Testis (tissue), 3 donors: ENCODE results near the gene PHYHIPL. TPM values are rescaled to one million over a fixed set of nuclear protein-coding genes. Genes with fewer than 3 reads are reported as not detected.

Experiments
- DNase-seq: peaks from one replicate; pipeline ENCODE4 v3.0.0-alpha.2; 2019
- H3K27ac ChIP-seq, 2 donors: fragments of 200-600 bp; sonication (generic); one replicate each; pipeline ENCODE4 v1.5.1; 2019
- H3K27me3 ChIP-seq: fragments of 200-600 bp; sonication (generic); one replicate; pipeline ENCODE4 v1.5.1; 2019
- H3K36me3 ChIP-seq: fragments of 200-600 bp; sonication (generic); one replicate; pipeline ENCODE4 v1.5.1; 2017; ENCODE audit warnings: low read depth; ENCODE audit errors: missing control alignments
- H3K4me1 ChIP-seq: fragments of 200-600 bp; sonication (generic); one replicate; pipeline ENCODE4 v1.5.1; 2019
- H3K4me3 ChIP-seq, 2 donors: fragments of 200-600 bp; sonication (generic); one replicate each; pipeline ENCODE4 v1.5.1; 2017 to 2019
- H3K9me3 ChIP-seq: fragments of 200-600 bp; sonication (generic); one replicate; pipeline ENCODE4 v1.5.1; 2017
- CTCF ChIP-seq, 3 experiments: fragments of 450-650 bp in 2 of 3; fragments of 200-600 bp in 1 of 3; sonication (generic) in 1 of 3; IDR thresholded peaks; one replicate each; pipeline ENCODE4 v1.5.1; 2016 to 2019; ENCODE audit warnings: antibody characterized with exemption in 3 of 3, mild to moderate bottlenecking in 2 of 3, moderate library complexity in 1 of 3
- POLR2A ChIP-seq: fragments of 450-650 bp; IDR thresholded peaks from one replicate; pipeline ENCODE4 v1.6.1; 2017; ENCODE audit warnings: antibody characterized with exemption, mild to moderate bottlenecking, moderate library complexity
- WGBS, 2 donors: methylation state at CpG; one replicate each; pipeline ENCODE4 v1.1.5; 2018; 5-methylcytosine and 5-hydroxymethylcytosine counted together
- intact Hi-C: fragments of 100-400 bp; cut with DNase I; formaldehyde crosslinking; loops from one replicate; pipeline ENCODE4 v1.15.1; 2023; ENCODE audit warnings: low total_unique reads
- polyA plus RNA-seq: library from polyadenylated mRNA; stranded (reverse); fragments of 350-450 nt; fragmentation: Illumina TruSeq; extraction: RNeasy Lipid Tissue Mini Kit (QIAGEN cat#74804); gene quantifications from one replicate; pipeline ENCODE4 v1.2.3, GENCODE V29; 2014; ENCODE audit warnings: low read depth, low replicate concordance; ENCODE audit not compliant: insufficient read depth
- total RNA-seq, 2 donors: library from RNA; depleted of rRNA; stranded (reverse); fragments of >200 nt; gene quantifications; one replicate each; pipeline ENCODE4 v1.2.3, GENCODE V29; 2016

Gene PHYHIPL
- total and polyA plus RNA-seq, 3 donors from 2014 or later: 16.9 to 78.0 (median 24.3) TPM

- Histone ChIP-seq H3K4me3 (no peak overlapping the region), H3K4me1 (peaks cover 7% of the 10 kb centered on the region), H3K36me3 (no peaks in the 10 kb centered on the region), H3K9me3 (no peaks in the 10 kb centered on the region), H3K27ac (no peak overlapping the region), H3K27me3 (no peaks in the 10 kb centered on the region)
- WGBS, 2 donors: 64% methylated on average over 2 of the region's 2 CpGs
- TF ChIP-seq CTCF (IDR thresholded peaks at IDR 0.05): no peak
- TF ChIP-seq POLR2A: no peak
- intact Hi-C loops: no loop called here
- no peak for DNase-seq
These were observed 2.6 kb downstream of the PHYHIPL start for GRCh38 chr10:59179068-59179467.

- intact Hi-C loops: no loop called here
- Histone ChIP-seq H3K27ac (no peak overlapping the region), H3K27me3 (no peaks in the 10 kb centered on the region), H3K36me3 (no peaks in the 10 kb centered on the region), H3K9me3 (no peaks in the 10 kb centered on the region), H3K4me3 (no peak overlapping the region), H3K4me1 (peaks cover 7% of the 10 kb centered on the region)
- 87 to 91% methylated on average over 3 of the region's 3 CpGs for WGBS, 2 donors
- no peak for DNase-seq
- TF ChIP-seq POLR2A (no peak), CTCF (IDR thresholded peaks at IDR 0.05) (no peak)
These were observed 4.3 kb downstream of the PHYHIPL start for GRCh38 chr10:59180689-59181270.

- WGBS, 2 donors: 34 to 45% methylated on average over 2 of the region's 2 CpGs
- H3K27ac ChIP-seq: no peak overlapping the region
These were observed 5.2 kb downstream of the PHYHIPL start for GRCh38 chr10:59181668-59182067.

GRCh38 chr10:59190332-59190731 lies 13.9 kb downstream of the PHYHIPL start:
- Histone ChIP-seq H3K36me3 (no peaks in the 10 kb centered on the region), H3K4me1 (no peaks in the 10 kb centered on the region), H3K27me3 (no peaks in the 10 kb centered on the region), H3K4me3 (no peak overlapping the region), H3K27ac (no peak overlapping the region), H3K9me3 (no peaks in the 10 kb centered on the region)
- intact Hi-C loops: no loop called here
- DNase-seq: no peak
- WGBS, 2 donors: 87 to 88% methylated on average over 1 of the region's 1 CpG
- no peak for TF ChIP-seq CTCF (IDR thresholded peaks at IDR 0.05)
- TF ChIP-seq POLR2A: no peak

More at GRCh38 chr10:59181668-59182067, 5.2 kb downstream of the PHYHIPL start:
- no peaks in the 10 kb centered on the region for H3K9me3 ChIP-seq
- intact Hi-C loops: no loop called here
- peaks cover 6% of the 10 kb centered on the region for H3K4me1 ChIP-seq
- no peaks in the 10 kb centered on the region for H3K27me3 ChIP-seq
- H3K4me3 ChIP-seq: no peak overlapping the region
- no peaks in the 10 kb centered on the region for H3K36me3 ChIP-seq
- peak; percentile 23 to 30 (median 29) for TF ChIP-seq CTCF (IDR thresholded peaks at IDR 0.05)
- TF ChIP-seq POLR2A: no peak
- DNase-seq: peak; percentile 30

- Histone ChIP-seq H3K27me3 (no peaks in the 10 kb centered on the region), H3K4me3 (no peak overlapping the region), H3K27ac (no peak overlapping the region), H3K36me3 (no peaks in the 10 kb centered on the region), H3K4me1 (no peaks in the 10 kb centered on the region), H3K9me3 (no peaks in the 10 kb centered on the region)
- no peak for DNase-seq
- intact Hi-C loops: no loop called here
- TF ChIP-seq CTCF (IDR thresholded peaks at IDR 0.05) (no peak), POLR2A (no peak)
- 90 to 94% methylated on average over 5 of the region's 5 CpGs for WGBS, 2 donors
These were observed 29.8 kb downstream of the PHYHIPL start for GRCh38 chr10:59206204-59206720.
